ENCODE measurements around the gene DEPP1. TPM values are rescaled to one million over a fixed set of nuclear protein-coding genes. Genes with fewer than 3 reads are reported as not detected.

The DEPP1 gene
- total and polyA plus RNA-seq, 2 of the 13 experiments (the other 11 are each of a cell fraction or from before 2014, with no cell fraction given), result 14.8 to 270 TPM

- TF ChIP-seq, protein P1, sequence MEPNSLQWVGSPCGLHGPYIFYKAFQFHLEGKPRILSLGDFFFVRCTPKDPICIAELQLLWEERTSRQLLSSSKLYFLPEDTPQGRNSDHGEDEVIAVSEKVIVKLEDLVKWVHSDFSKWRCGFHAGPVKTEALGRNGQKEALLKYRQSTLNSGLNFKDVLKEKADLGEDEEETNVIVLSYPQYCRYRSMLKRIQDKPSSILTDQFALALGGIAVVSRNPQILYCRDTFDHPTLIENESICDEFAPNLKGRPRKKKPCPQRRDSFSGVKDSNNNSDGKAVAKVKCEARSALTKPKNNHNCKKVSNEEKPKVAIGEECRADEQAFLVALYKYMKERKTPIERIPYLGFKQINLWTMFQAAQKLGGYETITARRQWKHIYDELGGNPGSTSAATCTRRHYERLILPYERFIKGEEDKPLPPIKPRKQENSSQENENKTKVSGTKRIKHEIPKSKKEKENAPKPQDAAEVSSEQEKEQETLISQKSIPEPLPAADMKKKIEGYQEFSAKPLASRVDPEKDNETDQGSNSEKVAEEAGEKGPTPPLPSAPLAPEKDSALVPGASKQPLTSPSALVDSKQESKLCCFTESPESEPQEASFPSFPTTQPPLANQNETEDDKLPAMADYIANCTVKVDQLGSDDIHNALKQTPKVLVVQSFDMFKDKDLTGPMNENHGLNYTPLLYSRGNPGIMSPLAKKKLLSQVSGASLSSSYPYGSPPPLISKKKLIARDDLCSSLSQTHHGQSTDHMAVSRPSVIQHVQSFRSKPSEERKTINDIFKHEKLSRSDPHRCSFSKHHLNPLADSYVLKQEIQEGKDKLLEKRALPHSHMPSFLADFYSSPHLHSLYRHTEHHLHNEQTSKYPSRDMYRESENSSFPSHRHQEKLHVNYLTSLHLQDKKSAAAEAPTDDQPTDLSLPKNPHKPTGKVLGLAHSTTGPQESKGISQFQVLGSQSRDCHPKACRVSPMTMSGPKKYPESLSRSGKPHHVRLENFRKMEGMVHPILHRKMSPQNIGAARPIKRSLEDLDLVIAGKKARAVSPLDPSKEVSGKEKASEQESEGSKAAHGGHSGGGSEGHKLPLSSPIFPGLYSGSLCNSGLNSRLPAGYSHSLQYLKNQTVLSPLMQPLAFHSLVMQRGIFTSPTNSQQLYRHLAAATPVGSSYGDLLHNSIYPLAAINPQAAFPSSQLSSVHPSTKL (CRISPR knock-in tag; IDR thresholded peaks at IDR 0.05), result 0 out of 2 replicates have a peak, but pooled peaks have one; percentile 31
- TF ChIP-seq ZNF496 (CRISPR knock-in tag; IDR thresholded peaks at IDR 0.05; ENCODE audit: insufficient replicate concordance) (no peak), ZSCAN22 (CRISPR knock-in tag; IDR thresholded peaks at IDR 0.05) (no peak), MEF2D (CRISPR knock-in tag; IDR thresholded peaks at IDR 0.05) (no peak), ZNF326 (CRISPR knock-in tag; IDR thresholded peaks at IDR 0.05; ENCODE audit: borderline replicate concordance) (0 out of 2 replicates have a peak, but pooled peaks have one; percentile 21), NR2F2 (IDR thresholded peaks at IDR 0.05; ENCODE audit: borderline replicate concordance, low read depth) (no peak), ZNF691 (CRISPR knock-in tag; IDR thresholded peaks at IDR 0.05; ENCODE audit: borderline replicate concordance, low read depth) (no peak; the same call in 1 of the 2 replicates), ZKSCAN5 (CRISPR knock-in tag; IDR thresholded peaks at IDR 0.05) (no peak), SIN3A (IDR thresholded peaks at IDR 0.05; ENCODE audit: borderline replicate concordance, low read depth, low read length) (peak; percentile 39; the same call in 1 of the 2 replicates), GABPB1 (CRISPR knock-in tag; IDR thresholded peaks at IDR 0.05) (peak; percentile 61; the same call in 1 of the 2 replicates), PHF20 (CRISPR knock-in tag; IDR thresholded peaks at IDR 0.05) (no peak), ZNF550 (CRISPR knock-in tag; IDR thresholded peaks at IDR 0.05; ENCODE audit: borderline replicate concordance) (no peak), ZNF552 (CRISPR knock-in tag; IDR thresholded peaks at IDR 0.05; ENCODE audit: borderline replicate concordance) (0 out of 2 replicates have a peak, but pooled peaks have one; percentile 19), SNAI1 (CRISPR knock-in tag; IDR thresholded peaks at IDR 0.05; ENCODE audit: borderline replicate concordance) (no peak), ZEB1 (IDR thresholded peaks at IDR 0.05; ENCODE audit: insufficient replicate concordance, low read depth) (no peak), AGO2 (optimal IDR thresholded peaks at IDR 0.05; ENCODE audit: low read depth, low read length) (peak; percentile 99), SRSF4 (IDR thresholded peaks at IDR 0.05; ENCODE audit: low read depth, low read length, poor library complexity, severe bottlenecking) (no peak), SMARCC2 (IDR thresholded peaks at IDR 0.05) (no peak), ZMAT3 (CRISPR knock-in tag; conservative IDR thresholded peaks at IDR 0.05) (no peak), ZNF766 (CRISPR knock-in tag; IDR thresholded peaks at IDR 0.05; ENCODE audit: borderline replicate concordance) (no peak), PRMT3 (CRISPR knock-in tag; IDR thresholded peaks at IDR 0.05; ENCODE audit: borderline replicate concordance, low read depth) (no peak), ZNF567 (CRISPR knock-in tag; IDR thresholded peaks at IDR 0.05; ENCODE audit: borderline replicate concordance) (no peak), KDM2A (CRISPR knock-in tag; IDR thresholded peaks at IDR 0.05; ENCODE audit: borderline replicate concordance, low read depth) (peak; percentile 70), BRD4 (CRISPR knock-in tag; IDR thresholded peaks at IDR 0.05) (no peak), MXD4 (CRISPR knock-in tag; IDR thresholded peaks at IDR 0.05) (no peak), SP2 (CRISPR knock-in tag; IDR thresholded peaks at IDR 0.05) (0 out of 2 replicates have a peak, but pooled peaks have one; percentile 10), RFXANK (CRISPR knock-in tag; IDR thresholded peaks at IDR 0.05) (no peak)
These were observed 3.8 kb downstream of the DEPP1 start (continued) for GRCh38 chr10:44974628-44975430.
